ENCODE data around the gene EID2. TPM values are rescaled to one million over a fixed set of nuclear protein-coding genes. Genes with fewer than 3 reads are reported as not detected.

EID2 gene
- 12.9 and 16.4 TPM in 2 replicates for total RNA-seq
- 12.6 TPM for polyA plus RNA-seq (2012)

DNA sequence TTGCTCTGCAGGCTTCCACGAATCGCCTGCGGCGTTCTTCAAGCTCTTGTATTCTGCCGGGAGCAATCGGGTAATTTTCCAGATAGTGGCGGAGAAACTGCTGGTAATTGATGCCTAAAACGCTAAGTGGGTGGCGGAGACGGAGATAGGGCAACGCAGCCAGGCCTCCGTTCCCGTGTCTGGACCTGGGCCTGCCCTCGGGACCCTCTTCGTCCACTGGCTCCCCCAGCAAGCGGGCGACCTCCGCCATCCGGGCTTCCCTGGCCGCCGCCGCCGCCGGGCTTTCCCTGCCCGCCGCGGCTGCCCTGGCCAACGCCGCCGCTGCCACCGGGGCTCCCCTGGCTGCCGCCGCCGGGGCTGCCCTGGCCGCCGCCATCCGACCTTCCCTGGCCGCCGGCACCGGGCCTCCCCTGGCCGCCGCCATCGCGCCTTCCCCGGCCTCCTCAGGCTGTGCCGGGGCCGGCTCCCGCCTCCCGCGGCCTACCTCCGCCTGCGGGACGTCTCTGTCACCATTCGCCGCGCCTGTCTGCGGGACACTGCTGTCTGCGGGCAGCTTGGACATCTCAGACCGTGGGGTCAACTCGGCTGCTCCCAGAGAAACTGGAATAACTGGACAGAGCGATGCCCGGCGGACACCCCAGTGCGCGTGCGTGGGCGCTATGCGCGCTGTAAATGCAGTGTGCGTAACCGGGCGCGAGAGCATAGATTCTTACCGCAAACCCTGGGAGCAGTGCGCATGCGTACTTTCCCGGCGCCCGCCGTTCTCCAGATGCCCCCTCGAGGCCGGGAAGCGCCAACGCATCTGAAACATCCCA, at the start of gene EID2:
Gene EID2, minus strand, starts transcription at position 644 of the 815 bp plus-strand sequence. Its CDS starts 82 bp downstream, at position 562.
- peak; percentile 93 for DNase-seq (ENCODE audit: low read depth)

DNA sequence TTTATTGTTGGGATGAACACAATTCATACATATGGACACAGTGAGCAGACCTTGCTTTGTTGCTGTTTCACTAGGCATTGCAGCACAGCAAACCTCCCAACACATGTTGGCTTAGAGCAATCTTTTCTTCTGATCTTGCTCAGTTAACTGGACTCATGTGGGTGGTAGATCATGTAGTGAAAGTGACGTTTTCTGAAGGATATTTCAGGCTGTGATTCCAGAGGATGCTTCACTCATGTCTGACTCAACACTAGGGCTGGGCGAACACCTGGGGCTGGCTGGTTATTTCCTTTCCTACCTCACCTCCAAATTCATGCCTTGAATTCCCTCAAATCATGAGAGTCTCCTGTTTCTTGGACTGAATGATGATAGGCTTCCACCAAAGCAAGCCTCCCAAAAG, 48.1 kb upstream of the EID2 start:
- no peak for DNase-seq (ENCODE audit: low read depth)

DNA sequence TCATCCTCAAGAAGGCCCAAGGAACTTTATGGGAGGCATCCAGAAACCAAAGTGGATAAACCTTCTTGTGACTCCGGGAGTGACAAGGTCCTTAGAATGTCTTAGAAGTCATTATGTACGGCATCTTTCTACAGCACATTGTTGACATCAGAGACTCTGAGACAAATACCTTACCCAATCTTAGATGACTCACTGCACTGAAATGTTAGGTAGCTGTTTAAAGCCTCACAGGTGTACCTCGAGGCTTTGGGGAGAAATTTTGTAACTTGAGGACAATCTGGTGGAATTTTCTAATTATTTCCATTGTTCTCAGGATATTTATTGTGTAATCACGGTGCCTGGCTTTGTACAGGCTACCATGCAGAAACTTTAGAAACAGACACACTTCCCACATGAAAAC, 47.5 kb upstream of the EID2 start:
- DNase-seq (ENCODE audit: low read depth): no peak

DNA sequence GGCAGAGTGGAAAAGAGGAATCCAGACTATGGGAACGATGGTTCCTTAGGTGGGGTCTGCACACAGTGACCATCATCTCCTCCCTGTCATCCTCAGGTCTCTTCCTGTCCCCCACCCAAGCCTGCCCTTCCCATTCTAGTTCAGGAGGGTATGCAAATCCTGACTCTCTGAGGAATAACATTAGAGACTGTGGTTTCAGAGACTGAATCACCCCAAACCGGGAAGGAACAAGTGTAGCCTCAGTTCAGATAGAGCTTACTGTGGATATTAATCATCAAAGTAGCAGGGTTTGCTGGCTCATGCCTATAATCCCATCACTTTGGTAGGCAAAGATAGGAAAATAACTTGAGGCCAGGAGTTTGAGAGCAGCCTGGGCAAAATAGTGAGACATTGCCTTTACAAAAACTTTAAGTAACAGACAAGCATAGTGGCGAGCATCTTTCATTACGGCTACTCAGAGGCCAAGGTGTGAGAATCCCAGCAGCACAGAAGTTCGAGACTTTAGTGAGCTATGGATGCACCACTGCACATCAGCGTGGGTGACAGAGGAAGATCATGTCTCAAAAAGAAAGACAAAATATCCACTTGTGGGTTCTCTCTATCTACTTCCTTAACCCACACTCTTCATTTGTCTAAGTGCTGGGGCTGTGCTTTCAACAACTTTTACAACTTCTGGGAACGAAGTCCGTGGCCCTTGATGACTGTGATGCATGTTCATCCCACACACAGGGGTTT, 43.1 kb upstream of the EID2 start:
- no peak for DNase-seq (ENCODE audit: low read depth)

GRCh38 chr19:39582442-39582841, 42.5 kb upstream of the EID2 start:
- DNase-seq (ENCODE audit: low read depth): no peak

GRCh38 chr19:39568604-39569003, 28.6 kb upstream of the EID2 start:
- no peak for DNase-seq (ENCODE audit: low read depth)

DNA sequence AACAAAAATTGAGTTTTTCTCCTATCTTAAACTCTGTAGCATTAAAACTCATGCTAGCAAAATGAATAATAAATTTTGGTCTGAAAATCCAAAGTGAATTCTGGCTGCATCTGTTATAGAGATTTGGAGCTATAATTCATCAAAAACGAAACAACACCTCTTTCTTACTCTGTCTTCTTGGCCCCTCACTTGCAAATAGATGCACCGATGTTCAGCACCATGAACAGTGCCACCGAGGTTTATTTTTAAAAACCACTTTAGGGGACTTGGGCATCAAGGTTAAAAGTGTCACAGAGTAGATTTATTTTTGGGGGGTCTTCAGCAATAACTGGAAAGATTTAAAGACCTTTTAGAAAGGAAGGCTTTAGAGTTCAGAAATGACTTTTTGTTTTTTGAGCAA, 26.1 kb upstream of the EID2 start:
- DNase-seq (ENCODE audit: low read depth): peak; percentile 9

DNA sequence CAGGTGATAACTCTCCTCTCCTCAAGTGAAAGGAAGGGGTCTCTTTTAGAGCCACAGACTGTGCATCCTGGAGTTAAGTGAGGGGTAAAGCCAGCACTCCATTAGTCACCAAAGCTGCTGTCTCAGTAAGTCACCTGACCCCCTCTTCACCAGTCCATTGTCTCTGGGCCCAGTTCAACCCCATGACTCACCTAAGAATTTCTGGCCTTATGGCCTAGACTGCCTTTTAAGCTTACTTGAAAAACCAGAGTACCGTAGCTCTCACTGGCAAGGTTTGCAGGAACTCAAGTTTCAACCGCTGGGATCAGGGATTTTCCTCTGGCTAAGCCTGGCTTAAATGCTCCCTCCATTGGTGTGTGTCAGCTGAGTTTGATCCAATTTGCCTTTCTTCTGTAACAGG, 23.4 kb upstream of the EID2 start:
- DNase-seq (ENCODE audit: low read depth): peak; percentile 24

DNA sequence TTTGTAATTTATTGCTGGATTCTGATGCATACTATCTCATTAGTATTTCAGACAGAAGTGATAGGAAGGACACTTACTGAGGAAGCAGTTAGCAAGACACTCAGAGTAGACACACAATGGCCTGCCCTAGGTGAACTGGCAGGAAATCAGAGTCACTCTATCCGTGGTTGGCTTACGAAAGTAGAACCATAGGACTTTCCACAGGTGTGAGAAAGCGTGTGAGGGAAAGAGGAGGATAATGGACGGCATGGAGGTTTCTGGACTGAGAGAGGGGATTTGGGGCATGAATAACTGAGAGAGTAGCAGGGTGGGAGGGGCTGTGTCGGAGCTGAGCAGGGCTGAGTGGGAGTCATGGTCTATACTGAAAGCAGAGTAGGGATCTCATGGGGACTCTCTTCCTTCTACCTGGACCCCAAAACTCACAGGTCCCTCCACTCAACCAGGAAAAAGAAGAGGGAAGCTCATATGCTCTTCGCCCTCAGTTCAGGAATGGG, 18.7 kb upstream of the EID2 start:
- no peak for DNase-seq (ENCODE audit: low read depth)

GRCh38 chr19:39557811-39558623, 18.1 kb upstream of the EID2 start:
- peak; percentile 37 for DNase-seq (ENCODE audit: low read depth)

- DNase-seq (ENCODE audit: low read depth): no peak
Observed at GRCh38 chr19:39555883-39556282, 15.9 kb upstream of the EID2 start.

- no peak for DNase-seq (ENCODE audit: low read depth)
Observed at GRCh38 chr19:39554701-39555311, 14.8 kb upstream of the EID2 start.

- DNase-seq (ENCODE audit: low read depth): no peak
Observed at GRCh38 chr19:39553082-39553652, 13.2 kb upstream of the EID2 start.

DNA sequence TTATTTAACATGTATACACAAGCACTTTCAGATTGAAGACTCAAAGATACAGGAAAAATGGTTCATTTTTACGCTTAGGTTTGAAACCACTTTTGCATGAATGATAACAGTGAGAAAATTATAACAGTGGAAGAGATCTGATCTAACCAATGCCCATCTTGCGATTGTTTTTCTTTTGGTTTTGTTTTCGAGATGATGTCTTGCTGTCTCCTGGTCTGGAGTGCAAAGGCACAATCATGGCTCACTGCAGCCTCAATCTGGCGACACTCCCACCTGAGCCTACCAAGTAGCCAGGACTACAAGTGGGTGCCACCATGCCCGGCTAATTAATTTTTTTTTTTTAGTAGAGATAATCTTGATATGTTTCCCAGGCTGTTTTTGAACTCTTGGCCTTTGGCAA, 10.2 kb upstream of the EID2 start:
- no peak for DNase-seq (ENCODE audit: low read depth)

DNA sequence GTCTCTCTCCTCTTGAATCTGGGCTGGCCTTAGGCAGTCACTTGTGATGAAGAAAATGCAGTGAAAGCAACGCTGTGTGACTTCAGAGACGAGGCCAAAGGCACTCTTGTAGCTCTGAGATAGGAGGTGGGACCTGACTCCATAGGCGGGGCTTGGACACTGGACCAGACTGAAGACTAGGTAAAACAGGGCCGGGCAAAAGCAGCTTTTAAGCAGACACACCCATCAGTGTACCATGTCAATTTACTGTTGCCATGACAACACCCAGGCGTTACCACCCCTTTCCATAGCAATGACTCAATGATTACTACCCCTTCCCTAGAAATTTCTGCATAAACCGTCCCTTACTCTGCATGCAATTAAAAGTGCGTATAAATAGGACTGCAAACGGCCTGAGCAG, 6.6 kb upstream of the EID2 start:
- no peak for DNase-seq (ENCODE audit: low read depth)

GRCh38 chr19:39544911-39545310, 5.0 kb upstream of the EID2 start:
- DNase-seq (ENCODE audit: low read depth): no peak

DNA sequence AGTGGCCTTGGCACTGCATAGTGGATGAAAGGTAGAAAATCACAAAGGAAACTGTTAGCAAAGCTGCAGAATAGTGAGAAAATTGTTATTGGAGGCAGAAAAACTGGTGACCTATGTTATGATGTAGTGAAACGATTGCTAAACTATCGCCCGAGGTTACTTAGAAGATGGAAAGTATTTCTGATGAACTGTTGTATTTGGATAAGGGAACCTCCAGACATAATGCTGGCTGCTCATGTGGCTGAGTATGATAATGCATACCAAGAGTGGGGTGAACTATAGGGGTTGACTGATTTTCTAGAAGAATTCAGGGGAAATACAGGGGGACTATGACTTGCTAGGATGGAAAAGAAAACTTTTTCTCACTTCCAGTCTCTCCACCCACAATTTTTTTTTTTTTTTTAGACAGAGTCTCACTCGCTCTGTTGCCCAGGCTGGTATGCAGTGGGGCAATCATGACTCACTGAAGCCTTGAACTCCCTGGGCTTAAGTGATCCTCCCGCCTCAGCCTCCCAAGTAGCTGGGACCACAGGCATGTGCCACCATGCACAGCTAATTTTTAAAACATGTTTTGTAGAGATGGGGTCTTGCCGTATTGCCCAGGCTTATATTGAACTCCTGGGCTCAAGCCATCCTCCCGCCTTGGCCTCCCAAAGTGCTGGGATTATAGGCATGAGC, 4.4 kb upstream of the EID2 start:
- DNase-seq (ENCODE audit: low read depth): no peak

- no peak for DNase-seq (ENCODE audit: low read depth)
Observed at GRCh38 chr19:39543477-39543857, 3.5 kb upstream of the EID2 start.

DNA sequence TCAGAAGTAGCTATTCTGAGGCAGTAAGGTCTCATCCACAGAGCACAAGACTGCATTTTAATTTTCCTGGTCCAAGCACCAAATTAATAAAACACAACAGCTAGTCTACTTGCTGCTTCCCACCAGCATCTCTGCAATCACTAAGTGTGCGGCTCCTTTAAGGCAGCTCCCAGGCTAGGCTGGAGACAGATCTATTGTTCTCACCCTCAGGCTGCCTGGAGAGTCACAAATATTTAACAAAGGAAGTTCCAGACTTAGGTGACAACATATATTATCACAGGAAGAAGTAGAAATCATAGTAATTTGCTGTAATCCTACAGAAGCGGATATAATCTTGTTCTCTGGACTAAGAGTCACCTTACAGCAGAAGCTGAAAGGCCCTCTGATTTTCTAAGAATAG, 2.2 kb upstream of the EID2 start:
- DNase-seq (ENCODE audit: low read depth): no peak

GRCh38 chr19:39540333-39540673, 342 bp upstream of the EID2 start:
- DNase-seq (ENCODE audit: low read depth): no peak

DNA sequence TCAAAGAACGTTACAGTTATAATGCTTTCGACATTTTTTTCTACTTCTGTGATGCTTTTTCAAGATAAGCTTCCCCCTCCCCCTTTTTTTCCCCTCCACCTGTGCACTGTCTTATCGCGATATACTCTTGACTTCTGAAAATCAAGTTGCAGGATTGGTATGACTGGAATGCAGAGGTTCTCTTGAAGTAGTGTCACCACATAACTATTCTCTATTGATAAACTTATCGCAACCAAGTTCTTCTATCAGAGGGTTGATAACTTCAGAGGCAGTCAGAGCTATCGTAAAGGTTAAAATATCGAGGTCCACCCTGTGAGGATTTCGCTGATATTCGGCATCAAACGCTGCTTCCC, 820 bp downstream of the EID2 start:
- DNase-seq (ENCODE audit: low read depth): no peak

Data from myocyte (in vitro differentiated cells).